Mucosa of rectum (tissue), 2 donors: ENCODE data around the gene KPNA3.
A peak's percentile ranks its signal among the peaks of the same experiment; 100 is the strongest.
"Not testable (repeated sequence)": the region's sequence is repeated elsewhere in the genome, so short reads cannot be mapped to it uniquely, and the experiment has no call there.

Experiments used
- H3K27ac ChIP-seq, 2 donors: one replicate each; pipeline ENCODE4 v1.7.0; 2013; ENCODE audit warnings: inconsistent platforms in 2 of 2, low read depth in 2 of 2, low read length in 2 of 2
- H3K27me3 ChIP-seq, 2 donors: one replicate each; pipeline ENCODE4 v1.7.0; 2013; ENCODE audit warnings: low read length in 2 of 2; ENCODE audit not compliant: control insufficient read depth in 2 of 2, insufficient read depth in 2 of 2
- H3K36me3 ChIP-seq, 2 donors: one replicate each; pipeline ENCODE4 v1.7.0; 2013; ENCODE audit warnings: low read length in 2 of 2; ENCODE audit not compliant: control insufficient read depth in 2 of 2, insufficient read depth in 2 of 2
- H3K4me1 ChIP-seq, 2 donors: one replicate each; pipeline ENCODE4 v1.7.0; 2013; ENCODE audit warnings: low read length in 2 of 2, mild to moderate bottlenecking in 1 of 2; ENCODE audit not compliant: control insufficient read depth in 2 of 2, insufficient read depth in 2 of 2
- H3K4me3 ChIP-seq, 2 donors: one replicate each; pipeline ENCODE4 v1.7.0; 2013; ENCODE audit warnings: low read length in 2 of 2
- H3K9ac ChIP-seq, 2 donors: one replicate each; pipeline ENCODE4 v1.7.0; 2013; ENCODE audit warnings: low read length in 2 of 2, low read depth in 1 of 2, mild to moderate bottlenecking in 1 of 2
- H3K9me3 ChIP-seq, 2 donors: one replicate each; pipeline ENCODE4 v1.7.0; 2013; ENCODE audit warnings: low read length in 2 of 2; ENCODE audit not compliant: control insufficient read depth in 2 of 2
- donor health status: healthy.
- donor health status: Normal muscosa, but diverticular disease.

Gene KPNA3

DNA sequence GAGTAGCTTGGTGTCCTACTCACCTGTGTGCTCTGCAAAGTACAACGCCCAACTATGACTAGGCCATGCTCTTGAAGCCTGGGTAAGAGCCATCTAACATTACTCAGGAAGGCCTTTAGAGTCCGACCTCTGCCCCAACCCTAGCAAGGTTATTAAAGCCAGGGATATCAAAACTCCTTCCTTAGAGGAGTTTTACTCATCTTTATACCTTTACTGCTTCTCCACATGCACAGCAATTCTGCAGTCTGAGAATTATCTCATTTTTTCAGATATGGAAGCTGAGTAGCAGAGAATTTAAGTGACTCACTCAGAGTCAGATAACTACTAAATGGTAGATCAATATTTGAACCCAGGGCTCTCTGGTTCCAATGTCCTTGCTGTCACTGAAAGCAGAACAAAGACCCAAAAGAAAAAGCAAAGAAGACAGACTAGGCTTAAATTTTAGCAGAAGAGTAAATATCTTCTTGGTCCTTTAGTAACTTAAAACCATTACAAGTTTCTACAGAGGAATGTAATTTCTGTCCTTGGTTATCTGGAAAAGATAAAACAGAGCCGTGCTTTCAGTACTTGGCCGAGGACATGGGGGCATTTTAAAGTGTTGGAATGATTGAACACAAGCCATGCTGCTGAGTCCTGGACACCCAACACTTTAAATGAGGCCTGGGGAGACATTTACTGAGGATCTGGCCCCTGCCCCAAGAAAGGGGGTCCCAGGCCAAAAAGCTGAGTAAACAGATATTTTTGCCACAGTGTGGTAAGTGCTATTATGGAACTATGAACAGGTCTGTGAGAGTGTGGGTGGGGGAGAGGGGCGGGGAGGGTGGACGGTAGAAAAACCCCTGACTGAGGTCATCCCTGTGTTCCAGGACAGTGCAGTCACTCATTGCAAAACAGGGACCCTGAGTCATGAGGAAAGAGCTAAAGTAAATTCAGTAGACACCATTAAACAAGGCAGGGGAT lies 18.4 kb upstream of the KPNA3 start:
- Histone ChIP-seq H3K36me3 (no peaks in the 10 kb centered on the region), H3K9ac (no peak overlapping the region), H3K4me3 (no peak overlapping the region), H3K27ac (no peak overlapping the region), H3K9me3 (no peaks in the 10 kb centered on the region), H3K4me1 (no peaks in the 10 kb centered on the region), H3K27me3 (peaks cover 3 to 4% of the 10 kb centered on the region in 2 donors)

DNA sequence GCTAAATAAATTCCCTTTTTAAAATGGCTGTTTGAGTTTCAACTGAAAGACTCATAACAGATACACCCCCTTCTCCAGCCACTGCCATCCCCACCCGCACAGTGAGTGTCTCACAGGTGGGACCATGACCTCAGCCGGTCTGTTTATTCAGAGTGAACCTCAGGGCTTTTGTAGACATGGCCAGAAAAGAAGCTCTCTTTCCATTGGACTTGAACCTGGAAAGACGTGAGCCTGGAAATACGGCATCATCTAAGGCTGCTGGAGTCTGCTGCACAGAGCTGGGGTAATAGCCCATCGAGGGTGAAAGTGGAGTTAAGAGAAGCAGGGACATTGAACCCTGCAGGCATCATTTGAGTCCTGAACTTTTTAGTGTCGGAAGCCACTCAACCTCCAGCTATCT lies 15.2 kb upstream of the KPNA3 start:
- no peaks in the 10 kb centered on the region for H3K4me1 ChIP-seq
- no peak overlapping the region for H3K4me3 ChIP-seq
- peaks cover 0 to 4% of the 10 kb centered on the region in 2 donors for H3K27me3 ChIP-seq
- H3K9me3 ChIP-seq, result no peaks in the 10 kb centered on the region
- H3K9ac ChIP-seq, result no peak overlapping the region
- no peak overlapping the region for H3K27ac ChIP-seq
- H3K36me3 ChIP-seq, result no peaks in the 10 kb centered on the region

DNA sequence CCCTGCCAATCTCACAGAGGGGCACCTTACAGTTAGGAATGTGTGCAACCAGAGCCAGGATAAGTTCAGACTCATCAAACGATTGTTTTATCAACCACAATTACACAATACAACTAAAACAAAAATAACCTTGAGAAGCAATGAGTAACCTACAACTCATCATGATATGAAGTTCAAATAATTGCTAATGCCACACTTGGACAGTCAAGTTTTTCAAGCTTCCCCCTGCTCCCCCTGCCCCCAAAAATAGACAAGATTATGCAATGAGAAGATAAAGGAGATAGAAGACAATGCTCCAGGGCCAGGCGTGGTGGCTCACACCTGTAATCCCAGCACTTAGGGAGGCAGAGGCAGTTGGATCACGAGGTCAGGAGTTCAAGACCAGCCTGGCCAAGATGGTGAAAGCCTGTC lies 13.6 kb upstream of the KPNA3 start:
- peaks cover 0 to 4% of the 10 kb centered on the region in 2 donors for H3K27me3 ChIP-seq
- H3K9ac ChIP-seq, result no peak overlapping the region
- H3K4me3 ChIP-seq, result no peak overlapping the region
- no peak overlapping the region for H3K27ac ChIP-seq
- no peaks in the 10 kb centered on the region for H3K4me1 ChIP-seq
- H3K9me3 ChIP-seq, result no peaks in the 10 kb centered on the region
- no peaks in the 10 kb centered on the region for H3K36me3 ChIP-seq

DNA sequence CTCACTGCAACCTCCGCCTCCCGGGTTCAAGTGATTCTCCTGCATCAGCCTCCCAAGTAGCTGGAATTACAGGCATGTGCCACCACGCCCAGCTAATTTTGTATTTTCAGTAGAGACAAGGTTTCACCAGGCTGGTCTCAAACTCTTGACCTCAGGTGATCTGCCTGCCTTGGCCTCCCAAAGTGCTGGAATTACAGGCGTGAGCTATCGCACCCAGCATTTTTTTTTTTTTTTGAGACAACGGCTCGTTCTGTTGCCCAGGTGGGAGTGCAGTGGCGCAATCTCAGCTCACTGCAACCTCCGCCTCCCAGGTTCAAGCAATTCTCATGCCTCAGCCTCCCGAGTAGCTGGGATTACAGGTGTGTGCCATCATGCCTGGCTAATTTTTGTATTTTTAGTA lies 10.6 kb upstream of the KPNA3 start:
- H3K9ac ChIP-seq, H3K27me3 ChIP-seq, H3K9me3 ChIP-seq, H3K4me1 ChIP-seq, H3K27ac ChIP-seq, H3K4me3 ChIP-seq, H3K36me3 ChIP-seq: not testable (repeated sequence)

DNA sequence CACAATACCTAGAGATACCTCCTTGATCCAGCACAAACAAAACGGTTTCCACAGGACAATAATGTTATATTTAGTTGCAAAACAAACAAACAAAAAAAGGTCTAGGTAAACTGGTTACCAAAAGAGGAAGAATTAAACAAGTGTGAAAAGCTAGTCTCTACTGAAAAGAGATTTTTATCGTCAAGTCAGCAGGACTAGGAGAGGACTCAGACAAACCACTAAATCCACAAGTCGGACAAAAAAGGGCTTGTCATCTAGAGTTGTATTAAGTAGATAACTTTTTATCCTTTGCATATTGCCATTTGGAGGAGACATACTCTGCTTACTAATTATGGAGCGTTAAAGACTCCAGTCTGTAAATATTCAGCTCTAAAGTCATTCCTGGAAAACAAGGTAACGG lies 9.9 kb upstream of the KPNA3 start:
- Histone ChIP-seq H3K36me3 (no peaks in the 10 kb centered on the region), H3K4me3 (no peak overlapping the region), H3K9ac (no peak overlapping the region), H3K4me1 (no peaks in the 10 kb centered on the region), H3K9me3 (no peaks in the 10 kb centered on the region), H3K27ac (no peak overlapping the region), H3K27me3 (no peaks in the 10 kb centered on the region)

DNA sequence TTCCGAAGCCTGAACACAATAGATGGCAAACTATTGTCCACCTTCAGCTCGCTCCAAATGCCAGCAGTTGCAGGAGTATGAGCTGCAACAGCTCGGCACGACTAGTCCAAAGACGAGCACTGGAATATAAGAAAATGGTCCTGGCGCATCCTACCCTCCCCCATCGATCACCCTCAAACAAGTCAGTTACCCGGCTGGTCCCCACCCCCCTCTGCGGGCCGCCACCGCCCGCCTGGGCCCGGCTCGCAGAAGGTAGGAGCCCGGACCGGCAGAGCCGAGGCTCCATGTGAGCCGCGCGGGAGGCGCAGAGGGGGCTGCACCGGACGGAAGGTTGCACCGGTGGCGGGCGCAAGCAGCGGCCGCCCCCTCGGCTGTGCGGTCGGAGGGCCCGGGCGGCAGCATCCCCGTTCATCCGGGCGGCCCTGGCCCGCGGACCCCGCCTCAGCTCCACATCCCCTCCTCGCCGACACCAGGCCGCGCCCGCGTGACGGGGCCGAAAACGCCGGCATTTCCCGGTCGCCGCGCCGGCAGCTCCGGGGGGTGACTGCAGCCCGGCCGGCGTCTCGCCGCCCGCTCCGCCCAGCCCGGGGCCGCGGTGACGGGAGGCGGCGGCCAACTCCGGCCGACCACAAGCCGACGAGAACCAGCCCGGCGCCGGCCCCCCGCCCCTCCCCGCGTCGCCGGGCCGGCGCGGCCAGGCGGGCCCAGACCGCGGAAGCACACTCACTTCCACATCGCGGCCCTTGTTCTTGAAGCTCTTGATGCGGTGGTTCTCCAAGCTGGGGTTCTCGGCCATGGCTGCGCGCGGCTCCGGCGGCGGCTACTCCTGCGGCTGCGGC lies 552 bp downstream of the KPNA3 start:
- no peaks in the 10 kb centered on the region for H3K36me3 ChIP-seq
- peak overlapping the region; percentile 74 to 84 for H3K9ac ChIP-seq
- H3K27ac ChIP-seq, result peak overlapping the region; percentile 97
- peak overlapping the region; percentile 91 for H3K4me3 ChIP-seq
- H3K4me1 ChIP-seq, result peaks cover 9 to 16% of the 10 kb centered on the region in 2 donors
- H3K9me3 ChIP-seq, result no peaks in the 10 kb centered on the region
- H3K27me3 ChIP-seq, result no peaks in the 10 kb centered on the region

DNA sequence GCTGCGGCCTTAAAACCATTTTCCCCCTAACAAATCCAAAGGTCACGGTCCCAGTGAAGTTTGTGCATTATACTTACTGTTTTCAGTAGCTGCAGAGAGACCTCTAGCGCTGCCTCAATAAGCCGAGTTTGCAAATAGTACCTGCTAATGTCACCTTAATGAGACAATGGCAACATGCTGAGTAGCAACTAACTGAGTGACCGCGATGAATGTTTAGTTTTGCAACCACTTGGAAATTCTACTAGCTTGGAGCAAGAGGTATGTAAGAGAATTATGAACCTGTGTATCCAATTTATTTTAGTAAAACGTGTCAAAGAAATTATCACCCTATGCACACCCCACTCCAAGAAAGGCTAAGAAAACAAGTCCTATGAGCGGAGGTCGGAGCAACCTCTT lies 1.2 kb downstream of the KPNA3 start:
- H3K27me3 ChIP-seq, result no peaks in the 10 kb centered on the region
- peak overlapping the region; percentile 97 for H3K27ac ChIP-seq
- H3K9me3 ChIP-seq, result no peaks in the 10 kb centered on the region
- peak overlapping the region; percentile 91 for H3K4me3 ChIP-seq
- H3K36me3 ChIP-seq, result no peaks in the 10 kb centered on the region
- H3K4me1 ChIP-seq, result peaks cover 9 to 16% of the 10 kb centered on the region in 2 donors
- H3K9ac ChIP-seq, result peak overlapping the region; percentile 74 to 84

DNA sequence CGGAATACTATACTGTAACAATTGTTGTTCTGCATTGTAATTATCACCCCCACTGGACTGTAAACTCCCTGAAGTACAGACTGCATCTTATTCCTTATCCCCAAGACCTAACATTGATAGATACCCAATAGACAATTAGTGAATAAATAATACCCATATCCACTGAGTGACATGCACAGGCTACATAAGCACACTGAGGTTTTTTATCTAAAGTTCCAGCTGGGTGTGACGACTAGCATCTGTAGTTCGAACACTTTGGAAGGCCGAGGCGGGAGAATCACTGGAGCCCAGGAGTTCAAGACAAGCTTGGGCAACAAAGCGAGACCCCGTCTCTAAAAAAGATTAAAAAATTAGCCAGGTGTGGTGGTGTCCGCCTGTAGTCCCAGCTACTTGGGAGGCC lies 2.5 kb downstream of the KPNA3 start:
- no peak overlapping the region for H3K27ac ChIP-seq
- H3K4me1 ChIP-seq, result peaks cover 9 to 16% of the 10 kb centered on the region in 2 donors
- no peaks in the 10 kb centered on the region for H3K9me3 ChIP-seq
- no peaks in the 10 kb centered on the region for H3K36me3 ChIP-seq
- no peak overlapping the region for H3K9ac ChIP-seq
- no peak overlapping the region for H3K4me3 ChIP-seq
- no peaks in the 10 kb centered on the region for H3K27me3 ChIP-seq

DNA sequence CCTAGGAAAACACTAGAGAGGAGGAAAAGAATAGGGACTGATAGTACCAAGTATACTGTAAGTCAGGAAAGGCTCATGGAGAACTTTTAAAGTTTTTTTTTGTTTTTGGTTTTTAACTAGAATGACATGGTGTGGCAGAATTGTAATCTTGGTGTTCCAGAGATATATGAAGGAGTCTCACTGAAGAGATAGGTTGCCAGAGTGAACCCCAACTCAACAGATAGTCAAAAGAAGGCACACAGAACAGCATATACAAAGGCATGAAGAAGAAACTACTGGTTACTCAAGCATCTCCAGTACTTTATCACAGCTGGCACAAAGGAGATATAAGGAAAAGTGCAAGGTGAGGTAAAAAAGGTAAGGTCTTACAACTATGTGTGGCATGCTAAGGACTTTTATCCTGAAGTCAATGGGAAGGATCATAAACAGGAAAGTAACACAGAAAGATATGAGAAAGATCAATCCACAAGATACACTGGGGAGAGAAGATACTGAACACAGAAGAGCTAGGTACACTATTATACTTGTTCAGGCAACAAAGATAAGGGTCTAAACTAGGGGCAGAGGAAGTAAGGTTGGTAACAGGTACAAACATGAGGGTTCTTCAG lies 6.0 kb downstream of the KPNA3 start:
- Histone ChIP-seq H3K9me3 (no peaks in the 10 kb centered on the region), H3K36me3 (no peaks in the 10 kb centered on the region), H3K9ac (no peak overlapping the region), H3K27ac (no peak overlapping the region), H3K4me1 (peaks cover 5 to 12% of the 10 kb centered on the region in 2 donors), H3K4me3 (no peak overlapping the region), H3K27me3 (no peaks in the 10 kb centered on the region)
